Right lobe of liver (tissue), 6 donors: ENCODE measurements around the gene IGSF9. TPM values are rescaled to one million over a fixed set of nuclear protein-coding genes. Genes with fewer than 3 reads are reported as not detected.

Source experiments
- ATAC-seq, 4 donors: fragments of 200-7000 bp; cut with Tn5 transposase; one replicate each; pipeline ENCODE4 v1.9.1; 2020; ENCODE audit warnings: mild to moderate bottlenecking in 4 of 4, moderate library complexity in 4 of 4
- DNase-seq, 3 donors: peaks; one replicate each; pipeline ENCODE4 v3.0.0-alpha.2; 2020
- H3K27ac ChIP-seq, 3 donors: fragments of 200-600 bp; one replicate each; pipeline ENCODE4 v1.8.0; 2022
- H3K27me3 ChIP-seq, 2 donors: fragments of 200-600 bp; one replicate each; pipeline ENCODE4 v1.8.0; 2022
- H3K36me3 ChIP-seq, 4 donors: fragments of 200-600 bp; sonication (generic) in 1 of 4; one replicate each; pipeline versions ENCODE4 v1.5.1 to v1.8.0; 2017 to 2022; ENCODE audit warnings: control low read depth in 1 of 4
- H3K4me1 ChIP-seq, 4 donors: fragments of 200-600 bp; sonication (generic) in 1 of 4; one replicate each; pipeline versions ENCODE4 v1.5.1 to v1.8.0; 2017 to 2022; ENCODE audit warnings: control low read depth in 1 of 4
- H3K4me3 ChIP-seq, 3 donors: fragments of 200-600 bp; one replicate each; pipeline ENCODE4 v1.8.0; 2022
- H3K9me3 ChIP-seq, 4 donors: fragments of 200-600 bp; sonication (generic) in 1 of 4; one replicate each; pipeline versions ENCODE4 v1.5.1 to v1.8.0; 2017 to 2022; ENCODE audit warnings: control low read depth in 1 of 4
- CTCF ChIP-seq, 4 donors: fragments of 200-600 bp in 3 of 4; fragments of 450-650 bp in 1 of 4; IDR thresholded peaks; one replicate each; pipeline versions ENCODE4 v1.5.1 to v1.8.0; 2016 to 2022; ENCODE audit warnings: antibody characterized with exemption in 4 of 4, mild to moderate bottlenecking in 2 of 4
- POLR2A ChIP-seq: fragments of 450-650 bp; IDR thresholded peaks from one replicate; pipeline ENCODE4 v1.6.1; 2017; ENCODE audit warnings: antibody characterized with exemption, mild to moderate bottlenecking
- WGBS: methylation state at CpG from one replicate; pipeline ENCODE4 v1.1.6; 2018; ENCODE audit warnings: low coverage, low lambda C conversion rate; ENCODE audit not compliant: insufficient coverage; ENCODE audit errors: missing lambda C conversion rate; 5-methylcytosine and 5-hydroxymethylcytosine counted together
- intact Hi-C, 2 donors: fragments of 100-400 bp; cut with DNase I; formaldehyde crosslinking; loops; one replicate each; pipeline versions ENCODE4 v1.11.2 to v1.14.1; 2022
- total RNA-seq, 6 experiments: library from RNA; depleted of rRNA in 2 of 6; stranded (reverse); fragments of >200 nt in 2 of 6; fragmentation: NEBNext Ultra II Directional in 3 of 6; extraction: Animal tissue kit (Norgen Biotek cat#: 25700) in 3 of 6; gene quantifications; one replicate each; pipeline versions ENCODE4 v1.1.0 to v1.2.4, GENCODE V29; 2016 to 2023
- donor health status: DM: no; HTN: yes; CAD: no.
- donor health status: DM: no; HTN: no; CAD: no.
- donor health status: DM: no; HTN: no; CAD: no.
- donor health status: DM: no; HTN: yes; CAD: no.
- donor health status: DM: no; HTN: yes; CAD: no.

Gene IGSF9
- total RNA-seq, 6 experiments from 2014 or later: 2.2 to 53.7 (median 16.6) TPM

GRCh38 chr1:159884296-159884695 is 61.1 kb downstream of the IGSF9 start:
- TF ChIP-seq CTCF (IDR thresholded peaks at IDR 0.05): no peak
- no peak for TF ChIP-seq POLR2A

GRCh38 chr1:159883134-159883533 is 62.3 kb downstream of the IGSF9 start:
- no peak for TF ChIP-seq CTCF (IDR thresholded peaks at IDR 0.05)
- no peak for TF ChIP-seq POLR2A
- no peaks in the 10 kb centered on the region for H3K4me1 ChIP-seq
- no peak for ATAC-seq
- H3K27me3 ChIP-seq: no peaks in the 10 kb centered on the region
- WGBS: 67% methylated on average over 3 of the region's 4 CpGs
- intact Hi-C loops: no loop called here
- H3K36me3 ChIP-seq: no peaks in the 10 kb centered on the region
- DNase-seq: no peak
- H3K4me3 ChIP-seq: no peak overlapping the region
- no peak overlapping the region for H3K27ac ChIP-seq
- no peaks in the 10 kb centered on the region for H3K9me3 ChIP-seq

More at GRCh38 chr1:159884296-159884695, 61.1 kb downstream of the IGSF9 start:
- Histone ChIP-seq H3K36me3 (no peaks in the 10 kb centered on the region), H3K9me3 (no peaks in the 10 kb centered on the region), H3K4me3 (no peak overlapping the region), H3K27ac (no peak overlapping the region), H3K27me3 (no peaks in the 10 kb centered on the region), H3K4me1 (no peaks in the 10 kb centered on the region)
- no peak for ATAC-seq
- intact Hi-C loops: no loop called here
- DNase-seq: no peak
- 80% methylated on average over 8 of the region's 8 CpGs for WGBS

DNA sequence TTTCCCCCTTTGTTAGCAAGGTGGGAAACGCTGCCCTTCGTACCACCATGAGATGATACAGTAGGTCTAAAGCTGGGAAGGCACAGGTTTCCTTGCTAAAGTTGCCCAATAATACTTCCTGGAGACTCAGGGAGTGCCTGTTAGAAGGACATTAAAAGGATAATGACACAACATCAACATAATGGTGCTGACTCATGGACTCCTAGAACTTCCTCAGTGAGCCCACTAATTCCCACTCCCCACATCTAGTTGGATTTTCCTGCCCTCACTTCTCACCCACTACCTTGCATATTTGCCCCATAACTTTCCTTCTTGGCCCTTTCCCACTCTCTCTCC is 62.9 kb downstream of the IGSF9 start:
- Histone ChIP-seq H3K27ac (no peak overlapping the region), H3K9me3 (no peaks in the 10 kb centered on the region), H3K36me3 (no peaks in the 10 kb centered on the region), H3K27me3 (no peaks in the 10 kb centered on the region), H3K4me1 (no peaks in the 10 kb centered on the region), H3K4me3 (no peak overlapping the region)
- DNase-seq: no peak
- peak in 1 of 4 donors; percentile 20 for ATAC-seq
- intact Hi-C loops: no loop called here
- 74% methylated on average over 2 of the region's 2 CpGs for WGBS
- TF ChIP-seq POLR2A (no peak), CTCF (IDR thresholded peaks at IDR 0.05) (no peak)

GRCh38 chr1:159881622-159882526 is 63.5 kb downstream of the IGSF9 start:
- no peak overlapping the region for H3K4me3 ChIP-seq
- TF ChIP-seq POLR2A: no peak
- no peak for TF ChIP-seq CTCF (IDR thresholded peaks at IDR 0.05)
- H3K36me3 ChIP-seq: no peaks in the 10 kb centered on the region
- H3K27me3 ChIP-seq: no peaks in the 10 kb centered on the region
- ATAC-seq (peak; percentile 43 to 75 (median 54)), DNase-seq (peak; percentile 73 to 78 (median 77))
- no peak overlapping the region for H3K27ac ChIP-seq
- 60% methylated on average over 6 of the region's 6 CpGs for WGBS
- intact Hi-C loops: no loop called here
- H3K9me3 ChIP-seq: no peaks in the 10 kb centered on the region
- H3K4me1 ChIP-seq: no peaks in the 10 kb centered on the region
